GM12801 (cell line): ENCODE data around the gene AK3.

ENCODE experiments used
- TF ChIP-seq, protein P1 (sequence below): IDR thresholded peaks from one replicate; pipeline ENCODE4 v1.5.1; 2011; ENCODE audit warnings: control low read depth; ENCODE audit not compliant: insufficient read length; ENCODE audit errors: extremely low read depth

AK3 gene

GRCh38 chr9:4771788-4772187, 30.8 kb upstream of the AK3 start:
- TF ChIP-seq, protein P1, sequence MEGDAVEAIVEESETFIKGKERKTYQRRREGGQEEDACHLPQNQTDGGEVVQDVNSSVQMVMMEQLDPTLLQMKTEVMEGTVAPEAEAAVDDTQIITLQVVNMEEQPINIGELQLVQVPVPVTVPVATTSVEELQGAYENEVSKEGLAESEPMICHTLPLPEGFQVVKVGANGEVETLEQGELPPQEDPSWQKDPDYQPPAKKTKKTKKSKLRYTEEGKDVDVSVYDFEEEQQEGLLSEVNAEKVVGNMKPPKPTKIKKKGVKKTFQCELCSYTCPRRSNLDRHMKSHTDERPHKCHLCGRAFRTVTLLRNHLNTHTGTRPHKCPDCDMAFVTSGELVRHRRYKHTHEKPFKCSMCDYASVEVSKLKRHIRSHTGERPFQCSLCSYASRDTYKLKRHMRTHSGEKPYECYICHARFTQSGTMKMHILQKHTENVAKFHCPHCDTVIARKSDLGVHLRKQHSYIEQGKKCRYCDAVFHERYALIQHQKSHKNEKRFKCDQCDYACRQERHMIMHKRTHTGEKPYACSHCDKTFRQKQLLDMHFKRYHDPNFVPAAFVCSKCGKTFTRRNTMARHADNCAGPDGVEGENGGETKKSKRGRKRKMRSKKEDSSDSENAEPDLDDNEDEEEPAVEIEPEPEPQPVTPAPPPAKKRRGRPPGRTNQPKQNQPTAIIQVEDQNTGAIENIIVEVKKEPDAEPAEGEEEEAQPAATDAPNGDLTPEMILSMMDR = no peak

GRCh38 chr9:4769321-4770080, 28.5 kb upstream of the AK3 start:
- TF ChIP-seq, protein P1 = no peak

DNA sequence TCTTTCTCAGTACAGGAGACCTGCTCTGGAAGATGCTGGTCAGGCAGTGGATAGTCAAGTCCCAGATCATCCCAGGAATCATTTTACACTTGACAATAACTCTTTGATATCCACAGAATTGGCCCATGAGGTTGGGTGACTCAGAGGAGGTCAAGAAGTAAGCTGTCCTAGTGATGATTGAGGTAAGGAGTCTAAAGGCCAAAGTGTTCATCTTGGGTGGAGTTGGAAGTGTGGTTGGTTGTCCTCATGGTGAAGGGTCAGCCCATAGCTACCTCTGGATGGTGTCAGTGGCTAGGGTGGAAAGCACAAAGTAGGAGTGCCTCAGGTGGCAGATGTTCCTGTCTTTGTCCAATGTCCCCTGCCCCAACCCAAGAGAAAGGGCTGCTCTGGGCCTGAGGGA, 27.7 kb upstream of the AK3 start:
- TF ChIP-seq, protein P1 = no peak

DNA sequence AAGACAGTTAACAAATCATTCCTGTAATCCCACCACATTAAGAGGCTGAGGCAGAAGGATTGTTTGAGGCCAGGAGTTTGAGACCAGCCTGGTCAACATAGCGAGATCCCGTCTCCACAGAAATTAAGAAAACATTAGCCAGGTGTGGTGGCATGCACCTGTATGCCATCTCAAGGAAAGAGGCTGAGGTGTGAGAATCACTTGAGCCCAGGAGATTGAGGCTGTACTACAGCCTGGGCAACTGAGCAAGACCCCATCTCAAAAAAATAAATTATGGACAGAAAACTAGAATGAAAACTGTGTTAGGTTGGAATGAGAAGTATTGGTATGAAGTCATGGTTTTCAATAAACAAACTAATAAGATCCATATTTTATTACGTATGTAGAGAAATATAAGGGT, 23.0 kb upstream of the AK3 start:
- TF ChIP-seq, protein P1 = no peak

- TF ChIP-seq, protein P1 = no peak
Measured at GRCh38 chr9:4762886-4763541, 22.0 kb upstream of the AK3 start.

DNA sequence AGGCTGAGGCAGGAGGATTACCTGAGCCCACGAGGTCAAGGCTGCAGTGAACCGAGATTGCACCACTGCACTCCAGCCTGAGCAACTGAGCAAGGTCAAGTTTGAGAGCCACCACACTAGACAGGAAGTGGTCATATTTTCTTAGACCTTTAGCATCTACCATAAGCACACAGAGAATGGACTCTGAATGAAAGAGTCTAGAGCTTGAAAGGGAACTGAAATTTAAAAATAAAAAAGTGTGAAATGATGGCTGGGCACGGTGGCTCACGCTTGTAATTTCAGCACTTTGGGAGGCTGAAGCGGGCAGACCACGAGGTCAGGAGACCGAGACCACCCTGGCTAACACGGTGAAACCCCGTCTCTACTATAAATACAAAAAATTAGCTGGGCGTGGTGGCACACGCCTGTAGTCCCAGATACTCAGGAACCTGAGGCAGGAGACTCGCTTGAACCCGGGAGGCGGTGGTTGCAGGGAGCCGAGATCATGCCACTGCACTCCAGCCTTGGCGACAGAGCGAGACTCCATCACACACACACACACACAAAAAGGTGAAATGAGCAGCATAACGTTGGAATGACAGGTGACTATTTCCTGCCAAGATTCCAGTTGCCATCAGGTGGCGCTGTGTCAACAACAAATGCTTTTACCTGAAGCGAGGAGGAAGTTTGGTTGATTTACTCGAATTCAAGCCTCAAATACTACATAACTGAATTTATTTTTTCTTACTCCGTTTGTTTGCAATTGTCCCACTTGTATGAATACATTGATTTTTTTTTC, 21.3 kb upstream of the AK3 start:
- TF ChIP-seq, protein P1 = no peak

- TF ChIP-seq, protein P1 = no peak
Measured at GRCh38 chr9:4760122-4760521, 19.1 kb upstream of the AK3 start.
